A673 (cell line): ENCODE results near the gene RANGRF. TPM values are rescaled to one million over a fixed set of nuclear protein-coding genes. Genes with fewer than 3 reads are reported as not detected.

Experiments used
- BruUV-seq: library from RNA; stranded (reverse); fragments of 400-500 nt; replicated peaks from 2 replicates; lab custom pipeline; 2021; lab: Mats Ljungman, UMichigan
- CTCF ChIA-PET: fragments of 300-600 bp; sonication (Branson Sonifier 250); formaldehyde crosslinking; loops from one replicate; lab custom pipeline; 2022; ENCODE audit warnings: antibody characterized with exemption; lab: Charles Lee
- POLR2A ChIA-PET: fragments of 300-600 bp; sonication (Branson Sonifier 250); formaldehyde crosslinking; loops from one replicate; lab custom pipeline; 2022; ENCODE audit warnings: antibody characterized with exemption; ENCODE audit not compliant: low non-redundant PET; lab: Charles Lee
- DNase-seq: peaks from one replicate; pipeline ENCODE4 v3.0.0-alpha.2; 2015; ENCODE audit warnings: low spot score
- H3K27ac ChIP-seq: fragments of 200-600 bp; sonication (generic); 2 replicates; pipeline ENCODE4 v1.5.1; 2016; ENCODE audit warnings: mixed run types, low read depth, mild to moderate bottlenecking, mixed read lengths, antibody characterized with exemption, low read length; ENCODE audit not compliant: poor library complexity, severe bottlenecking
- H3K27me3 ChIP-seq: fragments of 200-600 bp; sonication (generic); replicated peaks from 2 replicates; pipeline ENCODE4 v1.6.1; 2017; ENCODE audit warnings: mixed run types, low read depth, mild to moderate bottlenecking, mixed read lengths, antibody characterized with exemption, low read length; ENCODE audit not compliant: insufficient read depth, poor library complexity
- H3K36me3 ChIP-seq: fragments of 200-600 bp; sonication (generic); 2 replicates; pipeline ENCODE4 v1.6.1; 2016; ENCODE audit warnings: mixed run types, mild to moderate bottlenecking, mixed read lengths, antibody characterized with exemption, low read length; ENCODE audit not compliant: insufficient read depth, poor library complexity, severe bottlenecking
- H3K4me1 ChIP-seq: fragments of 200-600 bp; sonication (generic); 2 replicates; pipeline ENCODE4 v1.6.1; 2017; ENCODE audit warnings: mixed run types, mild to moderate bottlenecking, mixed read lengths, antibody characterized with exemption, low read length; ENCODE audit not compliant: insufficient read depth, poor library complexity, severe bottlenecking
- H3K4me3 ChIP-seq: fragments of 200-600 bp; sonication (generic); 2 replicates; pipeline ENCODE4 v1.5.1; 2016; ENCODE audit warnings: low read depth, mixed run types, mild to moderate bottlenecking, mixed read lengths, low read length; ENCODE audit not compliant: poor library complexity, severe bottlenecking
- H3K9me3 ChIP-seq: fragments of 200-600 bp; sonication (generic); 2 replicates; pipeline ENCODE4 v1.6.1; 2016; ENCODE audit warnings: mixed run types, low read depth, mild to moderate bottlenecking, mixed read lengths, antibody characterized with exemption, low read length; ENCODE audit not compliant: poor library complexity, severe bottlenecking
- CTCF ChIP-seq: fragments of 300-800, 200-600 bp; sonication (generic); conservative IDR thresholded peaks from 2 replicates; pipeline ENCODE4 v1.5.1; 2017; ENCODE audit warnings: low read depth, mild to moderate bottlenecking, antibody characterized with exemption, low read length, moderate library complexity, mixed read lengths
- EZH2 ChIP-seq: fragments of 200-600 bp; sonication (generic); IDR thresholded peaks from 2 replicates; pipeline ENCODE4 v1.6.1; 2017; ENCODE audit warnings: borderline replicate concordance, low read depth, mild to moderate bottlenecking, mixed read lengths, antibody characterized with exemption, low read length; ENCODE audit not compliant: poor library complexity, severe bottlenecking
- intact Hi-C: fragments of 100-400 bp; cut with micrococcal nuclease; formaldehyde crosslinking; loops from one replicate; pipeline ENCODE4 v1.10.0; 2022; ENCODE audit not compliant: unreplicated experiment
- total RNA-seq: library from RNA; stranded (reverse); gene quantifications from 2 replicates; pipeline ENCODE4 v1.2.3, GENCODE V29; 2021

The RANGRF gene
- total RNA-seq, 1 experiment from 2014 or later, result 26.8 TPM

GRCh38 chr17:8332688-8333087 lies 44.2 kb downstream of the RANGRF start:
- Histone ChIP-seq H3K27ac (no peak overlapping the region), H3K27me3 (no peaks in the 10 kb centered on the region), H3K4me1 (peaks cover under 1% of the 10 kb centered on the region), H3K4me3 (no peak overlapping the region), H3K9me3 (no peaks in the 10 kb centered on the region), H3K36me3 (no peaks in the 10 kb centered on the region)
- no TSS peak for BruUV-seq
- CTCF ChIA-PET, result no interaction called here
- intact Hi-C loops, result no loop called here
- no peak for DNase-seq
- TF ChIP-seq EZH2 (no peak), CTCF (no peak)
- POLR2A ChIA-PET, result no interaction called here

GRCh38 chr17:8333281-8333680 lies 44.8 kb downstream of the RANGRF start:
- H3K9me3 ChIP-seq, result no peaks in the 10 kb centered on the region
- H3K27me3 ChIP-seq, result no peaks in the 10 kb centered on the region
- no TSS peak for BruUV-seq
- DNase-seq, result no peak
- POLR2A ChIA-PET, result no interaction called here
- peaks cover 4% of the 10 kb centered on the region for H3K4me1 ChIP-seq
- H3K36me3 ChIP-seq, result no peaks in the 10 kb centered on the region
- H3K4me3 ChIP-seq, result no peak overlapping the region
- H3K27ac ChIP-seq, result no peak overlapping the region
- CTCF ChIA-PET, result no interaction called here
- intact Hi-C loops, result no loop called here
- no peak for TF ChIP-seq EZH2
- no peak for TF ChIP-seq CTCF

- H3K4me1 ChIP-seq, result peaks cover 4% of the 10 kb centered on the region
- H3K36me3 ChIP-seq, result no peaks in the 10 kb centered on the region
- TF ChIP-seq EZH2 (no peak), CTCF (no peak)
- intact Hi-C loops, result no loop called here
- H3K4me3 ChIP-seq, result no peak overlapping the region
- DNase-seq, result peak; percentile 18
- H3K9me3 ChIP-seq, result no peaks in the 10 kb centered on the region
- no peak overlapping the region for H3K27ac ChIP-seq
- no TSS peak for BruUV-seq
- H3K27me3 ChIP-seq, result no peaks in the 10 kb centered on the region
- CTCF ChIA-PET, result interaction anchor here (0.6 kb wide), 1 partner anchor 12 kb away, joined by 6 read pairs; no protein-coding TSS in a partner anchor
- POLR2A ChIA-PET, result no interaction called here
Measured at GRCh38 chr17:8337802-8338752, 49.6 kb downstream of the RANGRF start.
